Stomach smooth muscle (tissue), 2 donors: ENCODE data around the gene ARID1B.
A peak's percentile ranks its signal among the peaks of the same experiment; 100 is the strongest.

Experiments
- H3K27ac ChIP-seq: one replicate; pipeline ENCODE4 v1.7.0; 2013; ENCODE audit warnings: mild to moderate bottlenecking, low read length, inconsistent platforms
- H3K27me3 ChIP-seq, 2 donors: one replicate each; pipeline ENCODE4 v1.7.0; 2013; ENCODE audit warnings: low read length in 2 of 2; ENCODE audit not compliant: insufficient read depth in 2 of 2, control insufficient read depth in 1 of 2
- H3K36me3 ChIP-seq, 2 donors: one replicate each; pipeline ENCODE4 v1.7.0; 2013; ENCODE audit warnings: low read length in 2 of 2; ENCODE audit not compliant: control insufficient read depth in 2 of 2, insufficient read depth in 2 of 2
- H3K4me1 ChIP-seq: one replicate; pipeline ENCODE4 v1.7.0; 2013; ENCODE audit warnings: low read length; ENCODE audit not compliant: control insufficient read depth, insufficient read depth
- H3K4me3 ChIP-seq, 2 donors: one replicate each; pipeline ENCODE4 v1.7.0; 2013; ENCODE audit warnings: low read length in 2 of 2
- H3K9ac ChIP-seq, 2 donors: one replicate each; pipeline ENCODE4 v1.7.0; 2013; ENCODE audit warnings: low read length in 2 of 2, mild to moderate bottlenecking in 1 of 2
- H3K9me3 ChIP-seq, 2 donors: one replicate each; pipeline ENCODE4 v1.7.0; 2013; ENCODE audit warnings: low read length in 2 of 2; ENCODE audit not compliant: control insufficient read depth in 2 of 2
- donor health status: healthy.
- donor health status: Pancreatic carcinoma.

ARID1B gene

DNA sequence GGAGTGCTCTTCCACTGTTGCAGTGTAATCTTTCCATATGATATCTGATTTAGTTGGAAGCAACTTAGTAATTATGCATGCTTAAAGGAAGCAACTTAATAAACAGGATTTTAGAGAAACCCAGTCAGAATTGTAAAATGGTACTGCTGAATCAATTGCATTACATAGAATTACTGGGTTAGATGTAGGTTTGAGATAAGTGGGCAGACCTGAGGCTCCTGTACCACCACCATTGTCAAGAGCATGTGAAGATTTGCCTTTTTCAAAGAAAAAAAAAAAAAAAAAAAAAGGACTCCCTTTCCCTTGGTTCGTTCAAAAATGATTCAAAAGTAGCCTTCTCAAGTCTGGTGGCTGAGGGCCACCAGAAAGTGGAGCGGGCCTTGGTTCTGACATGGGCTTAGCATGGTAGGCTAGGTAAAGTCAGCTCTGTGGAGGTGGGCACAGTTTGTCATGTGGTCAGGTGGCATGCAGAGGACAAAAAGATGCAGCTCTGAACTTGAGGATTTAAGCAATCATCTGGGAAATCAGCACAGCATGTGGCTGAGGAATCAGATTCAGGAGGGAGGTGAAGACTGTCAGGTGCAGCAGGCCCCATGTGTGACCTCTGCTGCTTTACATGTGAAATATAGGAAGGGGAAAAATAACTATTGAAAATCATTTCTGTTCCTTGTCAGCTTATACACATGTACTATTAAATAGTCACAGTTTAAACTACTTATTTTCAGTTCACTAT, 32.4 kb downstream of the ARID1B start:
- H3K4me1 ChIP-seq, result peaks cover 14% of the 10 kb centered on the region
- no peak overlapping the region for H3K9ac ChIP-seq

DNA sequence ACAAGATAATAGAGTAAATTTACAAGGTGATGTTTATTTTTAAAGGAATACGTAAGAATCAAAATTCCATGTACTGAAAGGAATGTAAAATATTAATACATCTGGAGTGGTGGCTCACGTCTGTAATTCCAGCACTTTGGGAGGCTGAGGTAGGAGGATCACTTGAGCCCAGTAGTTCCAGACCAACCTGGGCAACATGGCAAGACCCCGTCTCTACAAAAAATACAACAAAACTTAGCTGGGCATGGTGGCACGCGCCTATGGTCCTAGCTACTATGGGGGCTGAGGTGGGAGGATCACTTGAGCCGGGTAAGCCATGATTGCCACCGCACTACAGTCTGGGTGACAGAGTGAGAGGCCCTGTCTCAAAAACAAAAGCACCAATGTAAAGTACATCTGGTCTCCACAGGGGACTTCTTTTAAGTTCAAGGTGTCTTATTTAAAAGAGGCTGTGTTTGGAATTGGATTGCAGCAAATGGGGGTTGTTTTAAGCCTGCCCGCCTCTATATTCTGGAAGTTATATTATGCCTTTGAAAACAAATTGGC, 36.9 kb downstream of the ARID1B start:
- Histone ChIP-seq H3K27me3 (no peaks in the 10 kb centered on the region), H3K36me3 (no peaks in the 10 kb centered on the region), H3K27ac (no peak overlapping the region), H3K9me3 (no peaks in the 10 kb centered on the region), H3K9ac (no peak overlapping the region), H3K4me3 (no peak overlapping the region), H3K4me1 (peaks cover 14% of the 10 kb centered on the region)

More for the DNA sequence above, 32.4 kb downstream of the ARID1B start:
- no peaks in the 10 kb centered on the region for H3K27me3 ChIP-seq
- H3K4me3 ChIP-seq, result no peak overlapping the region
- H3K36me3 ChIP-seq, result no peaks in the 10 kb centered on the region
- H3K27ac ChIP-seq, result no peak overlapping the region
- H3K9me3 ChIP-seq, result no peaks in the 10 kb centered on the region

DNA sequence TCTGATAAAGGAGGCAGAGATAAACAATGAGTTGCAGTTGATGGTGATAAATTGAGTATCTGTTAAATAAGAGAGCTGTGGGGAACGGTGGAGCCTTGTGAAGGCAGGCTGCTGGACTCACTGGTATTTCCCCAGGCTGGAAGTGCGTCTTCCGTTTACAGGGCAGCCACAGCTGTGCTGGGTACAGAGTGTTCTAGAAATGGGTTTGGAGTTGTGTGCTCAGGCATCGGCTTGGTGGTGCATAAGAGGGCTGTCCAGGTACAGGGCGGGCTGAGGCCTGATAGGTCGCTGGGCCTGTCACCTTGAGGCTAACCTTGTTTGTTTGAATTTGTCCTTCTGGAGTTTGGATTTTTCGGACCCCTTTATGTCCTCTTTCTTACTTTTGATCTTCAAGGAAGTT, 39.3 kb downstream of the ARID1B start:
- Histone ChIP-seq H3K9ac (no peak overlapping the region), H3K27ac (no peak overlapping the region), H3K27me3 (no peaks in the 10 kb centered on the region), H3K36me3 (no peaks in the 10 kb centered on the region), H3K4me3 (no peak overlapping the region), H3K4me1 (peaks cover 6% of the 10 kb centered on the region), H3K9me3 (no peaks in the 10 kb centered on the region)

DNA sequence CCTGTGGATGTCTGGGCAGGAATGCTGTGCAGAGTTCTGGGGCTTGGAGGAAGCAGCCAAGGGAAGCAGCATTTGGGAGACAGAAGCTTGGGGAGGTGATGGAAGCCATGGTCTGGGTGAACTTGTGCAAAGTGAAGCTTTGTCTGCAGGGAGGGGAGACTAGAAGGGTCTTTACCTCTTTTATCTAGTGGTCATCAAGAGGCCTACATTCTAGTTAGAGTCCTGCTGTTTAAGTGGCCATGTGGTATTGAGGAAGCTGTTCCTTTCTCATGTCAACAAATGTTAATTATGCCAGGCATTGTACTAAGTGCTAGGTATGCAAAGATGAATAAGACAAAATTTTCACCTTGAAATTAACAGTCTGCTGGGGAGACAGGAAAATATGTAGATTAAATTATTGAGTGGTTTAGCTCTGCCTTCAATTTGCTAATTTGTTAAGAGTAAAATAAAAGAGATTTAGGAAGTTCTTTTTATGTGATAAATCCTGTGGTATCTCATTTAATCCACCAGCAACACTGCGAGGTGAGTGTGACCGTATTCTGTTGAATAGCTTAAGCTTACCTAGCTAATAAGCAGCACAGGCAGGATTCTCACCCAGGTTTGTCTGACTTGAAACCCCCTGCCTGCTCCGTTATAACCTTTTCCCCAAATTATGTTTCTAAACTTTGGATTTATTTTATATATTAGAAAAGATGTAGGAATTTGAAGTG, 43.1 kb downstream of the ARID1B start:
- Histone ChIP-seq H3K27ac (no peak overlapping the region), H3K4me3 (no peak overlapping the region), H3K9ac (no peak overlapping the region), H3K9me3 (no peaks in the 10 kb centered on the region), H3K27me3 (no peaks in the 10 kb centered on the region), H3K36me3 (no peaks in the 10 kb centered on the region), H3K4me1 (peaks cover 18% of the 10 kb centered on the region)

DNA sequence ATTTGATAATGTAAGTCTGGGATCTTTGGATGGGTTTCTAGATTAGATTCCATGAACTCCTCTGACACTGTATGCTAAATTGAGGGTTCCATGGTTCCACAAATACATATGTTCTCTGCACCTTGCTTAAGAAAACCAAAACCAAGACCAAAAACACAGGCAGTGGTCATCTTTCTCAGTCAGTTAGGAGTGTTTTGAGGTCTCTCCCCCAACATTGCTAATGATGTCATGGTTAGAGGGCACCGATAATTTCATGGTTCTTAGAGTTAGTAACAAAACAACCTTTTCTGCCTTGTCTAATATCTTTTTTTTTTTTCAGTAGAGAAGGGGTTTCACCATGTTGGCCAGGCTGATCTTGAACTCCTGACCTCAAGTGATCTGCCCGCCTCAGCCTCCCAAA, 44.5 kb downstream of the ARID1B start:
- Histone ChIP-seq H3K9ac (no peak overlapping the region), H3K27me3 (no peaks in the 10 kb centered on the region), H3K9me3 (no peaks in the 10 kb centered on the region), H3K4me1 (peaks cover 20% of the 10 kb centered on the region), H3K36me3 (no peaks in the 10 kb centered on the region), H3K27ac (no peak overlapping the region), H3K4me3 (no peak overlapping the region)

DNA sequence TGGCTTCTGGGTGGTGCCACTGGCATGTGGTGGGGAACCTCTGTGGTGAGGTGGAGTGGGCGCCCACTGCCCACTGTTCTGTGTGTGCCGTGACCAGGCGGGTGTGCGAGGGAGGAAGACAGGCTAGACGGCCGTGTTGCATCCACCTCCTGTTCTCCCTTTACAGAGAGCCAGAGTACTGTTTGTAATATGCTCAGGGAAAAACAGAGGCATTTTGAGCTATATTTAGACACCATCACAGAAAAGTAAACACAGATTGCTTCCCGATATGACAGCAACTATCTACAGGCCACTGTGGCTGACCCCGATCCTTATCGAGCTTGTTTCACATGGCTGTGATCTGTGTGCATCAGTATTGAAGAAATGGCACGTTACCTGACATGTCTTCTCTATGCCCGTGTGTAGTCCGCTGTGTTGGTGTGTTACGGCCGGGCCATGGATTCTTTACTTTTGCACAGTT, 45.6 kb downstream of the ARID1B start:
- Histone ChIP-seq H3K27ac (no peak overlapping the region), H3K36me3 (no peaks in the 10 kb centered on the region), H3K9me3 (no peaks in the 10 kb centered on the region), H3K27me3 (no peaks in the 10 kb centered on the region), H3K9ac (no peak overlapping the region), H3K4me3 (peak overlapping the region in 1 of 2 donors; percentile 9), H3K4me1 (peaks cover 28% of the 10 kb centered on the region)

DNA sequence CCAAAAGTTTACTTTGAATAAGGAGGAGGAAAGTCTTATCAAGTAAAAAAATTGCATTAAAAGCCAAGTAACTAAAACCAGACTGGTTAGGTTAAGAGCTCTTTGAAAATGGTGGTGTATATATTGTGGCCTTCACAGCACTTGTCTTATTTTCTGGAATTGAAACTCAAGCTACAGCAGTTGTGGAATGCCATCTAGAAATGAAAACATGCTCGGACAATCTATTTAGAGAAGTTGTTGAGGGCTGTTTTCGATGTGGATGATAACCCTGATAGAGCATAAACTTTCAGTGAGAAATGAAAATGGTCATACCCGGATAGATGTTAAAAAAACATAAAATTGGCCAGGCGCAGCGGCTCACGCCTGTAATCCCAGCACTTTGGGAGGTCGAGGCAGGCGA, 47.0 kb downstream of the ARID1B start:
- H3K9me3 ChIP-seq, result no peaks in the 10 kb centered on the region
- no peak overlapping the region for H3K27ac ChIP-seq
- H3K4me1 ChIP-seq, result peaks cover 35% of the 10 kb centered on the region
- H3K4me3 ChIP-seq, result no peak overlapping the region
- H3K36me3 ChIP-seq, result peaks cover 0 to under 1% of the 10 kb centered on the region in 2 donors
- H3K9ac ChIP-seq, result no peak overlapping the region
- H3K27me3 ChIP-seq, result no peaks in the 10 kb centered on the region

DNA sequence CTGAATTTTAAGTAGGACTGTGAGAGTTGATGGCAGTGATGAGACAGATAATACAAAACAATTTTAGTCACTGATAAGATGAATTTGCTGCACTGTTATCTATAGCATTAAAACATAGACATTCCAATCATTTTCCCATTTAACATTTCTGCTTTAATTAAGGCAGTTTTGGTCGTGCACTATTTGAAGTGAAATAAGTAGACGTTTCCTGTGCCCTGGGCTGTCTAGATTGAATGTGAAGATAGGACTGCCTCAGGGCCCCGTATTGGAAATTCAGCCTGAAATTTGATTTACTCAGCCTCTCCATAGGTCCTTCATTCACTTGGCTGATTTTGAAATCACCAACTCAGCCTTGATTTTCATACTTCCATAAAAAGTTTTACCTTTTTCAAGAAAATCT, 48.3 kb downstream of the ARID1B start:
- H3K4me1 ChIP-seq, result peaks cover 35% of the 10 kb centered on the region
- H3K27me3 ChIP-seq, result no peaks in the 10 kb centered on the region
- peaks cover 2 to 5% of the 10 kb centered on the region in 2 donors for H3K36me3 ChIP-seq
- no peak overlapping the region for H3K4me3 ChIP-seq
- H3K9me3 ChIP-seq, result no peaks in the 10 kb centered on the region
- H3K9ac ChIP-seq, result no peak overlapping the region
- no peak overlapping the region for H3K27ac ChIP-seq

DNA sequence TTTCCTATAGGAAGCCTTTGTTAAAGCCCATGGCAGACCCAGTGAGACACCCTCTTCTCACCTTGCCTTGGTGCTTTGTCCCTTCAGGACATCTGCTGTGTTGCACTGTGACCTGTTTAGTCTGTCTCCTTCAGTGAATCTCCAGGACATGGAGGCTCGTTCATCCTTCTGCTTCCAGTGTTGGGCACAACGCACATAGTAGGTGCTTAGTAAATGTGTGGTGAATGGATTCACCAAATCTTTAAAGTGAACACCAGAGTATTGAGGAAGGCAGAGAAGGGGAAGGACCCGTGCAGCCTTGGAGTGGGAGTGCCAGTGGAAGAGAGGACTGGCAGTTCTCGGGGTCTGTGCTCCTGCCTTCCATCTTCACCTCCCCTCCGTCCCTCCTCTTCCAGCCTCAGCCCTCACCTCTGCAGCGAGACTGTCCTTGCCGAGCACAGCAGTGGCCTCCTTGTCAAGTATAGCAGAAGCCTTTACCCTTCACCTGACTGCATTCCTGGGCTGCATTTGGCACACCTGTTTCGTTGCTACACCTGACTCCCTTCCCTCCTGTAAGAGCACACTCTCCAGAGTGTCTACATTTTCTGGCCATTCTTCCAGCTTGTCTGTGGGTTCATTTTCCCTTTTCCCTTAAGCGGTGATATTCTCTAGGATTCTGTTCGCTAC, 49.2 kb downstream of the ARID1B start:
- no peak overlapping the region for H3K4me3 ChIP-seq
- peaks cover 35% of the 10 kb centered on the region for H3K4me1 ChIP-seq
- peaks cover 2 to 5% of the 10 kb centered on the region in 2 donors for H3K36me3 ChIP-seq
- H3K9ac ChIP-seq, result no peak overlapping the region
- H3K9me3 ChIP-seq, result no peaks in the 10 kb centered on the region
- H3K27ac ChIP-seq, result no peak overlapping the region
- no peaks in the 10 kb centered on the region for H3K27me3 ChIP-seq

DNA sequence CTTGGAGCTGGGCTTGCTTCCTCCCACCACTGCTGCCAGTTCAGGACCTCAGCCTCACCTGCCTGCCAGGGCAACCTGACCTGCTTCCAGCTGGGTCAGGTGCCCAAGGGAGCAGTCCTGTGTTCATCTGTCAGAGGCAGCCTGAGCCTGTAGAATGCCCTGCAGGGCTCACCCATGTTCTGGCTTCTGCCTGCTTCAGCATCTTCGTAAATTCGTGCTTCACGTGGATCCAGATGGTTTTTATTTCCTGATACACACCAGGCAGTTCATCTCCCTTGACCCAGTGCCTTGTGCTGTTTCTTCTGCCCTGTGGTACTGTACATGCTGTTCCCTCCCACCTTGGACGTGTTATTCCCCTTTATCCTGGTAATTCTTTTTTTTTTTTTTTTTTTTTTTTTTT, 50.2 kb downstream of the ARID1B start:
- H3K27ac ChIP-seq, result no peak overlapping the region

More for the DNA sequence above, 50.2 kb downstream of the ARID1B start:
- Histone ChIP-seq H3K36me3 (peaks cover 2 to 5% of the 10 kb centered on the region in 2 donors), H3K4me1 (peaks cover 36% of the 10 kb centered on the region), H3K9ac (peak overlapping the region in 1 of 2 donors; percentile 31), H3K27me3 (no peaks in the 10 kb centered on the region), H3K9me3 (no peaks in the 10 kb centered on the region), H3K4me3 (no peak overlapping the region)
